IMR-90 (cell line): ENCODE data around the gene CSTB. TPM values are rescaled to one million over a fixed set of nuclear protein-coding genes. Genes with fewer than 3 reads are reported as not detected.

ENCODE experiments used
- CEBPB ChIP-seq: IDR thresholded peaks from 2 replicates; pipeline ENCODE4 v1.6.1; 2012; ENCODE audit warnings: low read depth, low read length, improper control_type of control experiment
- FOS ChIP-seq: fragments of 150-350 bp; IDR thresholded peaks from 2 replicates; pipeline ENCODE4 v1.6.1; 2016; ENCODE audit warnings: low read depth, low read length
- NFE2L2 ChIP-seq: fragments of 150-350 bp; IDR thresholded peaks from 2 replicates; pipeline ENCODE4 v1.6.1; 2016; ENCODE audit warnings: low read depth, mild to moderate bottlenecking, low read length
- RAD21 ChIP-seq: IDR thresholded peaks from 2 replicates; pipeline ENCODE4 v1.6.1; 2012; ENCODE audit warnings: low read length, improper control_type of control experiment
- RCOR1 ChIP-seq: IDR thresholded peaks from 2 replicates; pipeline ENCODE4 v1.6.1; 2012; ENCODE audit warnings: mild to moderate bottlenecking, low read length, improper control_type of control experiment; ENCODE audit not compliant: insufficient replicate concordance
- polyA plus RNA-seq, 3 experiments: library from polyadenylated mRNA; depleted of rRNA; stranded (reverse); fragments of >200 nt; gene quantifications; 2 replicates each; pipeline ENCODE4 v1.2.3, GENCODE V29; 2012; ENCODE audit warnings: low replicate concordance in 1 of 3
- total RNA-seq: library from RNA; depleted of rRNA; stranded (reverse); fragments of >200 nt; gene quantifications from 2 replicates; pipeline ENCODE4 v1.2.3, GENCODE V29; 2012

Gene CSTB
- total and polyA plus RNA-seq, 2 of the 4 experiments (the other 2 are of a cell fraction), result 6.1 to 71.7 TPM

DNA sequence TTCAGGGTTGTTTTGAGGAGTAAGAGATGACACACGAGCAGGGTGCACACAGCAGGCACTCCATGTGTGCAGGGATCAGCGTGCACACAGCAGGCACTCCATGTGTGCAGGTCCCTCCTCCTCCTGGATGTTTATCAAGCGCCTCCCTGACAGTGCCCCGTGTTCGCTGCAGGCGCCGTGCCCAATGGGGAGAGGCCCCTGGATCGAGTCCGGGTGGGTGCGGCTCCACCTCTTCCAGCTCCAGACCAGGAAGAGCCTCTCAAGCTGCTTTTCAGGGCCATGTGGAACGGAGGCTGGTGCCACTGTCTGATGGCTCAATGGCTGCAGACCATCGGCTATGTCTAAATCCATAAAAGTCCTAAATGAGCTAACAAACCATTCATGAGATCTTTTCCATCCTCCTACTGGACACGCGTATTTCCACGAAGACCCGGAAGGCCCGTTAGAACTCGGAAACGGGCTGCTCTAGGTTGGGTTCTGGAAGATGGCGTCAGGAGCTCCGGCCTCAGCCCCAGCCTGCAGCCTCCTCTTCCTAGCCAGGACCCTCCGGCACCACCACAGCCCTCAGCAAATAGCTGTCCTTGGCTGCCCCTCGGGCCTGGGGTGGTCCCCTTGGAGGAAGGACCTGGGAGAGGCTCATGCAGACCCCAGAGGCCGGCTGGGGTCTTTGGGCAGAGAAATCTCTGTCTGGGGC is 49.3 kb upstream of the CSTB start (continued):
- TF ChIP-seq RCOR1, result no peak
- no peak for TF ChIP-seq NFE2L2
- TF ChIP-seq FOS, result no peak
- no peak for TF ChIP-seq CEBPB
- no peak for TF ChIP-seq RAD21
